ENCODE measurements around the gene MROH7. TPM values are rescaled to one million over a fixed set of nuclear protein-coding genes. Genes with fewer than 3 reads are reported as not detected.

The MROH7 gene
- total RNA-seq, 1 experiment from 2014 or later: not detected

- no peak overlapping the region for H3K27ac ChIP-seq
- peaks cover under 1% of the 10 kb centered on the region; the same call in 1 of the 2 replicates for H3K79me2 ChIP-seq (ENCODE audit: low read depth)
- no peaks in the 10 kb centered on the region for H3K9me2 ChIP-seq (ENCODE audit: insufficient read depth)
- BruUV-seq (replicated peaks): no TSS peak
- no peak overlapping the region for H3K4me2 ChIP-seq
- no peaks in the 10 kb centered on the region for H3K36me3 ChIP-seq (ENCODE audit: low read depth)
- CTCF ChIA-PET: no interaction called here
- intact Hi-C loops (cut with micrococcal nuclease; ENCODE audit: unreplicated experiment): no loop called here
- H3F3A ChIP-seq (ENCODE audit: insufficient read depth, low read depth): no peaks in the 10 kb centered on the region
- no peak overlapping the region for H3K4me3 ChIP-seq
- H3K9me3 ChIP-seq (ENCODE audit: insufficient read depth, low read depth): no peaks in the 10 kb centered on the region
- DNase-seq: no peak
- no peaks in the 10 kb centered on the region for H4K20me1 ChIP-seq (ENCODE audit: insufficient read depth)
- H3K4me1 ChIP-seq (replicated peaks; ENCODE audit: insufficient read depth): no peaks in the 10 kb centered on the region
- H3K27me3 ChIP-seq (ENCODE audit: insufficient read depth, low read depth): peaks cover 36% of the 10 kb centered on the region
- POLR2A ChIA-PET (ENCODE audit: unreplicated experiment): no interaction called here
- TF ChIP-seq CTCF (conservative IDR thresholded peaks at IDR 0.05): no peak
- TF ChIP-seq EZH2 (IDR thresholded peaks at IDR 0.05; ENCODE audit: low read depth): no peak
- H2AFZ ChIP-seq: no peak overlapping the region
These were observed 69.3 kb downstream of the MROH7 start for GRCh38 chr1:54710841-54711240.

- Histone ChIP-seq H3K9me3 (ENCODE audit: insufficient read depth, low read depth) (no peaks in the 10 kb centered on the region), H3K4me1 (replicated peaks; ENCODE audit: insufficient read depth) (peaks cover 2% of the 10 kb centered on the region), H3K4me2 (no peak overlapping the region), H3K9me2 (ENCODE audit: insufficient read depth) (no peaks in the 10 kb centered on the region), H3F3A (ENCODE audit: insufficient read depth, low read depth) (no peaks in the 10 kb centered on the region), H3K27me3 (ENCODE audit: insufficient read depth, low read depth) (peaks cover 36% of the 10 kb centered on the region), H2AFZ (no peak overlapping the region), H3K36me3 (ENCODE audit: low read depth) (no peaks in the 10 kb centered on the region), H4K20me1 (ENCODE audit: insufficient read depth) (no peaks in the 10 kb centered on the region), H3K27ac (no peak overlapping the region), H3K79me2 (ENCODE audit: low read depth) (peaks cover 7% of the 10 kb centered on the region), H3K4me3 (no peak overlapping the region)
- no peak for TF ChIP-seq EZH2 (IDR thresholded peaks at IDR 0.05; ENCODE audit: low read depth)
- no peak for TF ChIP-seq CTCF (conservative IDR thresholded peaks at IDR 0.05)
- CTCF ChIA-PET: no interaction called here
- DNase-seq: no peak
- intact Hi-C loops (cut with micrococcal nuclease; ENCODE audit: unreplicated experiment): no loop called here
- BruUV-seq (replicated peaks): no TSS peak
- POLR2A ChIA-PET (ENCODE audit: unreplicated experiment): no interaction called here
These were observed 70.0 kb downstream of the MROH7 start for GRCh38 chr1:54711536-54711935.

- no TSS peak for BruUV-seq (replicated peaks)
These were observed 73.4 kb downstream of the MROH7 start for GRCh38 chr1:54714881-54715492.

More at GRCh38 chr1:54714881-54715492, 73.4 kb downstream of the MROH7 start:
- DNase-seq: no peak
- H3F3A ChIP-seq (ENCODE audit: insufficient read depth, low read depth): no peaks in the 10 kb centered on the region
- peak overlapping the region; percentile 82 for H3K4me2 ChIP-seq
- peak overlapping the region; percentile 79 for H2AFZ ChIP-seq
- no peak overlapping the region for H3K27ac ChIP-seq
- H3K9me3 ChIP-seq (ENCODE audit: insufficient read depth, low read depth): no peaks in the 10 kb centered on the region
- peak overlapping the region; percentile 82; the same call in 1 of the 2 replicates for H3K4me3 ChIP-seq
- ChIA-PET CTCF (interaction anchor here (0.7 kb wide), 1 partner anchor 13 kb away, joined by 9 read pairs; no protein-coding TSS in a partner anchor), POLR2A (ENCODE audit: unreplicated experiment) (no interaction called here)
- 0 out of 2 replicates have a peak, but pooled peaks cover 9% of the 10 kb centered on the region for H3K36me3 ChIP-seq (ENCODE audit: low read depth)
- H3K4me1 ChIP-seq (replicated peaks; ENCODE audit: insufficient read depth): peaks cover 9% of the 10 kb centered on the region
- no peaks in the 10 kb centered on the region for H4K20me1 ChIP-seq (ENCODE audit: insufficient read depth)
- peaks cover 26% of the 10 kb centered on the region for H3K79me2 ChIP-seq (ENCODE audit: low read depth)
- no peaks in the 10 kb centered on the region for H3K9me2 ChIP-seq (ENCODE audit: insufficient read depth)
- intact Hi-C loops (cut with micrococcal nuclease; ENCODE audit: unreplicated experiment): loop anchor here (5.0 kb wide), 1 partner anchor 82 kb away; no protein-coding TSS in a partner anchor
- peaks cover 12% of the 10 kb centered on the region for H3K27me3 ChIP-seq (ENCODE audit: insufficient read depth, low read depth)
- no peak for TF ChIP-seq CTCF (conservative IDR thresholded peaks at IDR 0.05)
- TF ChIP-seq EZH2 (IDR thresholded peaks at IDR 0.05; ENCODE audit: low read depth): no peak

Data from PC-9 (cell line).